Measurements from ENCODE around the gene NCKAP5.

NCKAP5 gene

DNA sequence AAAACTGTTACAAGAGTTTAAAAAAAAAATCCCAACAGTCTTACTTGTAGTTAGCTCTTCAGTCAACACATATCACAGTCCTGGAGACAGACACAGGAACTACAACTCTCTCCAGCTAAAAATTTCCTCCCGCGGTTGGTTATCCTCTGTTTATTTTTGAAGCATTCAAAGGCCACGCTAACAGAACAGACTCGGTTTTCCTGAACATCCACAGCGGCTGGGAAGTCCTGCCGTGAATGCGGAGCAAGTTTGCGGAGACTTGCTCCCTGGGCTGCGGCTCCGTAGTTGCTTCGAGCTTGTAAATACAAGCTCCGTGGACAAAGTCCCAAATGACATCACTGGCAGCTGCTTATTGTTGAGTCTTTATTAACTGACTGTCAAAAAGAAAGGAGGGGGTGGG lies at the start of gene NCKAP5:
Gene NCKAP5 (minus strand): TSS at position 292 of the 400 bp plus-strand sequence. CDS start 50,937 bp downstream, outside the sequence.
- peak; percentile 19 to 31 for DNase-seq

GRCh38 chr2:133609664-133610063 lies 41.4 kb upstream of the NCKAP5 start:
- no peak for DNase-seq

DNA sequence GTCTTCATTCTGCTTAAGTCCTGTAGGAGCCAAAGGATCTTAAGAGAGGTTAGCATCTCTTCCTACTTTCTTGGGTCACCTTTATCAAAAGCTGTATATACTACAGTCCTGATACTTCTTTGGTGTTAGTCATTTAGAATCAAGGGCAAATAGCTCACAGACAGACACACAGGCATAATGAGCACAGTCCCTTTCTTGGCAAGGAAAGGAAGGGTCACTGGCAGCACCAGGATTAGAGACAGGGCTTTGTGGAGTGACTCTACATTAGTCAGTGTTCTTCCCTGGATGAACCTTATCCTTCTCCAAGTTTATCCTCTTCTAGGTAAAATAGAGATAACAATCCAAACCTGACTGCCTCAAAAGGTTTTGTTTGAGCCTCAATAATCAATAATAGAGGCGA lies 40.0 kb upstream of the NCKAP5 start:
- no peak for DNase-seq

DNA sequence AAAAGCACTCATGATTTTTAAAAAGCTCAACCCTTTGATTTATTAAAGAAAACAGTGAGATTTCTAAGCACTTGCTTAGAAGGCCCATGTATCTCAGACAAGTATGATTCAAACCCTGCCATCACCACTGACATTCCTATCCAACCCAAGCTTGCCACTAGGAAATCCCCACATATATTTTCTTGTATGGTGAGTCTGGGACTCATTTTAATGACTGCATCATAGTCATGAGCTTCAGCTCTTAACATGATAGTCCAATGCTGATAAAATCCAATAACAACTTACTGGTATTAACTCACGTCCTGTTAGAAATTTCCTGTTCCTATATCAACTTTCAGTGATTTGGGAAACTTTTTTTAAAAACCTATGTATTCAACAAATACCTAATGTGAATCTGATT lies 39.4 kb upstream of the NCKAP5 start:
- no peak for DNase-seq

GRCh38 chr2:133606616-133607015 lies 38.4 kb upstream of the NCKAP5 start:
- no peak for DNase-seq

- no peak for DNase-seq
Observed at GRCh38 chr2:133605766-133606137, 37.5 kb upstream of the NCKAP5 start.

DNA sequence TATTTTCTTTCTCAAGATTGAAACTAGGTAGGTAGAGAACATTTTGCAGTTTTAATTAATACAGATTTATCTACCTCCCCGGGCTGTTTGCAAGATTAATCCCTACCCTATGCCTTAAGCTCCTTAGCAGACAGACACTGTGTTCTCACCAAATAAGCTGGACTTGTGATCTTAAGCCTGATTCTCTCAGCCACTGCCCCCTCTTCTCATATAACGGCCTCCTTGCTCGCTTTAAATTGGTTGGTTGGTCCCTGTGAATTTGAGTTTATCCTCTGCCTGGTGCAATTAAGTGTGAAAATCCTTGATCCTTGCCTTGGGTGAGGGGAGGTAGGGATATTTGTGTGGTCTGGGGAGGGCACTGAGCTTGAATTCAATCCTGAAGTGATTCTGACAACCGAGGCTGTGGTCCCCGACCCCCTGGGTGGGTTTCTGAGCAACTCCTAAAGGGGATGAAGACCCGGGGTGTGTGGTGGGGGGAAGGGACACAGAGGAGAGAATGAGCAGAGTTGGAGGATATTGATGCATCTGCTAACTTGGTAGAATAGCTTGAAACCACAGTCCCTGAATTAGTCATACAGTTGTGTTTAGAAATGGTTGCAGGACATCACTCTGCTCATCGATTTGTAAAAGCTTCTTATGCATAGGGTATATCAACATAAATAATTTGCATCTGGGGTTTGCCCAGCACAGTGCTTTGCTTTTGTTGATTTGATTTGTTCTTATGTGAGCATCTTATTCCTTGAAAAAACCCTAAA lies 36.9 kb upstream of the NCKAP5 start:
- no peak for DNase-seq

- DNase-seq: no peak
Observed at GRCh38 chr2:133603109-133603508, 34.8 kb upstream of the NCKAP5 start.

DNA sequence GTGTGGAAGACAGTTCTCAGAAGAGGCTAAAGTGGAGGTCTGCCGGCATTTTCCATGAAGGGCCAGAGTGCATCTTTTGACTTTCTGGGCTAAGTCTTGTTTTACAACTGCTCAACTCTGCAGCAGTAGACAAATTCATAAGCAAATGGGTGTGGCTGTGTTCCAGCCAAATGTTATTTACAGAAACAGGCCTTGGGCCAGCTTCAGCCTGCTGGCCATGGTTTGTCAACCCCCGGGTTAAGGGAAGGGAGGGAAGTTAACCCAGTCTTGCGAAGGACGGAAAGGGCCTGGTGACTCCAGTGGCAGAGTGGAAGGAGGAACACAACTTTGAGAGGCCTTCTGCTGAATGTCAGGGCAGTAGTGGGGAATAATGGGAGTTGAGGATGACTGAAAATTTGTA lies 34.3 kb upstream of the NCKAP5 start:
- DNase-seq: peak in 1 of 2 donors; percentile 4

GRCh38 chr2:133600266-133600928 lies 32.1 kb upstream of the NCKAP5 start:
- DNase-seq: peak; percentile 79

- DNase-seq: no peak
Observed at GRCh38 chr2:133599811-133600210, 31.5 kb upstream of the NCKAP5 start.

DNA sequence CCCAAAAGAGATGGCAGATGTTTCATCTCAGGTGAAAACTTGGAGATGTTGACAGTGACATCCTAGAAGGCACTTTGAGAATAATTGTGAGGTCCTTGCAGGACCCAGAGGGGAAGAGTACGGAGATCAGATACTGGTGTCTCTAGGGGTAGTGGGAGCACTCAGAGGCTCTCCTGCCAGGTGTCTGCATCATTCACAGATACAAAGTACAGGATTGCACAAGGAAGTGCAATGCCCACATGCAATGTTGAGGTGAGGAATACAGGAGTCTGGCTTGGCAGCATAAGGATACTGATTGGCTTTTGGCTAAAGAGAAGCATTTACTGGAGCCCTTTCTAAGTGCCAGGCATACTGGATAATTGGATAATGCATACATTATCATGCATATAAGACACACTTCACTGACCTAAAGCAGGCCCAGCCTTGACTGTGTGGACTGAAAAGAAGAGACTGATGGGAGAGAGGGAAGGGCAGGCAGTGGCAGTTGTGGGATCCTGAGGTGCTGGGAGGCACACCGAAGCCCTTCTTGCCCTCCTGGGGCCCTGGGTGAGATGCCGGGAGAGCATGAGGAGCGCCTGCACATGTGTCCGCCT lies 31.0 kb upstream of the NCKAP5 start:
- no peak for DNase-seq

DNA sequence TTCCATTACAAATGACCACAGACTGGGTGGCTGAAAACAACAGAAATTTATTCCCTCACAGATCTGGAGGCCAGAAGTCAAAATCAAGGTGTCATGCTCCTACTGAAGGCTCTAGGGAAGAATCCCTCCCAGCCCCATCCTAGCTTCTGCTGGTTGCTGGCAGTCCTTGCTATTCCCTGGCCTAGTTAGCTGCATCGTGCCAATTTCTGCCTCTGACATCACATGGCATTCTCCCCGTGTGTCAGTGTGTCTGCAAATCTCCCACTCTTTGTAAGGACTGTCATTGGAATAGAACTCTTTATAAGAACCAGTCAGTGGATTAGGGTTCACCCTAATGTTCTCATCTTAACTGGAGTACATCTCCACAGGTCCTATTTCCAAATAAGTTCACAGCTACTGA lies 30.5 kb upstream of the NCKAP5 start:
- DNase-seq: peak in 1 of 2 donors; percentile 28

GRCh38 chr2:133596701-133597393 lies 28.6 kb upstream of the NCKAP5 start:
- no peak for DNase-seq

GRCh38 chr2:133591164-133591563 lies 22.9 kb upstream of the NCKAP5 start:
- DNase-seq: peak; percentile 74 to 84

DNA sequence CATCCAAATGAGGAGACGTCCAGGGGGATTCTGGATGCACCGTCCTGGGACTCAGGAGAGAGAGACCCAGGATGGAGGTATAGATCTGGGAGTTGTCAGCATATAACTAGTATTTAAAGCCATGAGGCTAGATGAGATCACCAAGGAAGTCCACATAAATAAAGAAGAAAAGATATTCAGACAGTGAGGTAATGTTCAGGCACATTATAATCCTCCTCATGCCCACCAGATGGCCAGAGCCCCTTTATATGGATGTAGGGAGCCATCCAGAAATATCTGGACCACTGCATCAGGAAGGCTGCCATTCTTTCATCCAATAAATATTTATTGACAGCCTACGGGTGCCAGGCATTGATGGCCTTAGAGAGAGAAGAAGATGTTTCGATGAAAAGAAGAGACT lies 21.2 kb upstream of the NCKAP5 start:
- DNase-seq: no peak

DNA sequence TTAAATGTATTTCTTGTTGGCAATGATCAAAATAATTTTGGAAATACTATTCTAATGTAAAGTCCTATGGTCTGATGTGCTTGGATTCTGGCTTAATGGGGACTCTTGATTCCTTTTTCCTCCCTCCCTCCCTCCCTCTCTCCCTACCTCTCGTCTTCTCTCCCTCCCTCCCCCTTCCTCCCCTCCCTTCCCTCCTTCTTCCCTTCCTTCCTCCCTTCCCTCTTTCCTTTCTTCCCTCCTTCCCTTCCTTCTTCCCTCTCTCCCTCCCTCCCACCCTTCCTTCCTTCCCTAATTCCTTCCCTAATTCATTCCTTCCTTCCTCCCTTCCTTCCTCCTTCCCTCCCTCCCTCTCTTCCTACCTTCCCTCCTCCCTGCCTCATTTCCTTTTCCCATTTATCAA lies 19.9 kb upstream of the NCKAP5 start:
- no peak for DNase-seq

- no peak for DNase-seq
Observed at GRCh38 chr2:133586978-133587377, 18.7 kb upstream of the NCKAP5 start.

DNA sequence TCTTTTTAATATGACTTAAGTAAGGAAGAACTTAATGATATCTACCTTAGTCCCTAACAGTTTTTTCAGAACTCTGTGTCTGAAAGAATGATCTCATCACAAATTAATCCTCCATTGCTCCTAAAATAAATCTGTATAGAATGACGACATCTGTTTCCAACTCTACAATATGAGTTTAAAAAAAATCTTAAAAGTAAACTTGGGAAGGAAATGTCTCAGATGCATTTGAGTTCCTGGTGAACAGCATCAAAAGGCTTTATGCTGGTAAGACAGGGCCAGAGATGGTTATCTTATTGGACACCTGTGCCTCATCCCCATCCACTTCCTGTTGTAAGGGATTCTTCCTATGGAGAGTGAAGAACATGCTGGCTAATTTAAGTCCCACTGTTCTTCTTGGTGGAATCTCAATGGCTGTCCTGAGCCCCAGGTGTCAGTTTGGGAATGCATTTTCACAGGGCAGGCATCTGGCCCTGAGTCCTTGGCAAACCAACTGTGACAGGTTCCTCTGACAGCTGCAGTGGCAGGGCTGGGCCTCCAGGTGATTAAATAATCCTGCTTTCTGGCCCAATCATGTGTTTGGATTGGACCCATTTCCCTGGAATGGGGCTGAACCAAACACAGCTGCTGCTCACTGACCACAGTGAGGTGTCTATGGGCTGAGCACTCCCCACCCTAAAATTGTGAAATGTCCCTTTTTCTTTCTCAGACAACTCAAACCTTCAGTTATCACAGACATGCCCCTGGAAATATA lies 12.9 kb upstream of the NCKAP5 start:
- DNase-seq: no peak

DNA sequence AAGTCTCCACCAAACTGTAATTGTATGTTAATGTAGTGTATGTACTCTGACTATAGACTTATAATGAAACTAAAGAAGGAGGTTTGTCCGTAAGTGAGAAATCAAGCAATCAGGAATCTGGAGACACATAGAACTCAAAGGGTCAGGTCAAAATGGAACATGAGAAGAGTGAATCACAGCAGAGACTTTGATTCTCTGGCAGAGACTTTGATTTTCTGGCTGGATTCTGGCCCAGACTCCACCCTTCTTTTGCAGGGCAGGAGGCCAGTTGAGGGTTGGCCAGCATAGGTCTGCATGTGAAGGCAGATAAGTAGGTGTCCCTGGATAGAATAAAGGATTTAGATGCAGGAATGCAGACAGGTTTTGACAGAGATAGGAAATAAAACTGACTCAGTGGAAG lies 11.0 kb upstream of the NCKAP5 start:
- no peak for DNase-seq

GRCh38 chr2:133576714-133577113 lies 8.5 kb upstream of the NCKAP5 start:
- DNase-seq: no peak

DNA sequence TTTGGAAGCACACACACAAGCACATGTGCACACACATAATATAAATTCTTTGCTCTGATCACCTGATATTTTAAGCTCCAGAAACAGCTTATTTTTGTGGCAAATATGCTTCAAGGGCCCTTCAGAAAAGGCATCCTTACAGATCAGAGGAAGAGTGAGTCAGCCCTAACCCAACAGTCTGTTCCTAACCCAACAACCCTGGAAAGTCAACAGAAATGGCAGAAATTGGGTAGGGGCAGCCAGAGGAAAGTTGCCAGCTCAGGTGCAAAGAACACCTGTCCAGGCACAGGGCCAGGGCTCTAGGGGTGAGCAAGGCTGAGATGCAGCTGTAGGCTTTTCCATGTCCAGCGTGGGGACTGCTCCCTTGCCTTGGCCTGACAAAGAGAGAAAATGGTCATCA lies 6.4 kb upstream of the NCKAP5 start:
- no peak for DNase-seq

- no peak for DNase-seq
Observed at GRCh38 chr2:133574186-133574585, 5.9 kb upstream of the NCKAP5 start.

Measured in hippocampal formation (tissue), 2 donors.